Effector CD8-positive, alpha-beta T cell (primary cell): ENCODE data around the gene GP2.

Experiments
- DNase-seq: peaks from one replicate; lab custom pipeline; 2025; lab: John Stamatoyannopoulos, UW
- total RNA-seq, 4 experiments: gene quantifications; one replicate each; lab custom pipeline; 2026; lab: John Stamatoyannopoulos, UW

Gene GP2
- 0 reads per million in 4 experiments for total RNA-seq

GRCh38 chr16:20327444-20328041 lies at the start of gene GP2:
Gene GP2 (minus strand): TSS chr16:20327513. CDS start chr16:20326431, 1,082 bp downstream.
- DNase-seq, result no peak

GRCh38 chr16:20372701-20373100 lies 45.4 kb upstream of the GP2 start:
- DNase-seq, result no peak

- DNase-seq, result no peak
Observed at GRCh38 chr16:20369452-20370054, 42.2 kb upstream of the GP2 start.

GRCh38 chr16:20364051-20364450 lies 36.7 kb upstream of the GP2 start:
- no peak for DNase-seq

GRCh38 chr16:20363191-20363590 lies 35.9 kb upstream of the GP2 start:
- no peak for DNase-seq

GRCh38 chr16:20359997-20360396 lies 32.7 kb upstream of the GP2 start:
- no peak for DNase-seq

- no peak for DNase-seq
Observed at GRCh38 chr16:20355114-20355782, 27.9 kb upstream of the GP2 start.

GRCh38 chr16:20353379-20353778 lies 26.1 kb upstream of the GP2 start:
- no peak for DNase-seq

- no peak for DNase-seq
Observed at GRCh38 chr16:20352615-20353014, 25.3 kb upstream of the GP2 start, which contains the start of gene UMOD. Gene UMOD (minus strand): TSS chr16:20352715. CDS start chr16:20350737, 1,978 bp downstream.

GRCh38 chr16:20349615-20350014 lies 22.3 kb upstream of the GP2 start:
- DNase-seq, result no peak

GRCh38 chr16:20348365-20349185 lies 21.3 kb upstream of the GP2 start:
- DNase-seq, result no peak

- DNase-seq, result no peak
Observed at GRCh38 chr16:20347666-20348364, 20.5 kb upstream of the GP2 start.

- DNase-seq, result no peak
Observed at GRCh38 chr16:20344611-20345010, 17.3 kb upstream of the GP2 start.

GRCh38 chr16:20339744-20340143 lies 12.4 kb upstream of the GP2 start:
- DNase-seq, result no peak

- no peak for DNase-seq
Observed at GRCh38 chr16:20336955-20337354, 9.6 kb upstream of the GP2 start.

GRCh38 chr16:20334396-20334795 lies 7.1 kb upstream of the GP2 start:
- DNase-seq, result no peak

GRCh38 chr16:20333120-20333519 lies 5.8 kb upstream of the GP2 start:
- no peak for DNase-seq

- DNase-seq, result no peak
Observed at GRCh38 chr16:20332411-20332810, 5.1 kb upstream of the GP2 start.

GRCh38 chr16:20331635-20332034 lies 4.3 kb upstream of the GP2 start:
- DNase-seq, result no peak

- no peak for DNase-seq
Observed at GRCh38 chr16:20329392-20330138, 2.3 kb upstream of the GP2 start.

GRCh38 chr16:20326321-20326720 lies 992 bp downstream of the GP2 start:
- no peak for DNase-seq
